Left cardiac atrium (tissue), 4 donors: ENCODE data around the gene SEPTIN14. TPM values are rescaled to one million over a fixed set of nuclear protein-coding genes. Genes with fewer than 3 reads are reported as not detected.
"Not testable (repeated sequence)": the region's sequence is repeated elsewhere in the genome, so short reads cannot be mapped to it uniquely, and the experiment has no call there.

Experiments
- ATAC-seq, 2 donors: fragments of 200-7000 bp; cut with Tn5 transposase; one replicate each; pipeline ENCODE4 v1.9.1; 2020; ENCODE audit warnings: mild to moderate bottlenecking in 2 of 2, moderate library complexity in 2 of 2
- DNase-seq: peaks from one replicate; pipeline ENCODE4 v3.0.0-alpha.2; 2020
- intact Hi-C, 2 donors: fragments of 100-400 bp; cut with DNase I; formaldehyde crosslinking; loops; one replicate each; pipeline versions ENCODE4 v1.14.1 to v1.15.1; 2022 to 2023
- total RNA-seq, 2 donors: library from RNA; stranded (reverse); fragmentation: NEBNext Ultra II Directional; extraction: Animal tissue kit (Norgen Biotek cat#: 25700); gene quantifications; one replicate each; pipeline ENCODE4 v1.2.1, GENCODE V29; 2021
- donor health status: DM: no; HTN: yes; CAD: no.
- donor health status: DM: no; HTN: yes; CAD: no; lungs with severe emphysema.
- donor health status: DM: yes; HTN: yes; CAD: no.
- donor health status: Dilated cardiomyopathy.

The SEPTIN14 gene
- total RNA-seq, 2 donors from 2014 or later: not detected

- no peak for DNase-seq
- intact Hi-C loops: no loop called here
- no peak for ATAC-seq
Measured at GRCh38 chr7:55792048-55792447, 70.5 kb downstream of the SEPTIN14 start.

DNA sequence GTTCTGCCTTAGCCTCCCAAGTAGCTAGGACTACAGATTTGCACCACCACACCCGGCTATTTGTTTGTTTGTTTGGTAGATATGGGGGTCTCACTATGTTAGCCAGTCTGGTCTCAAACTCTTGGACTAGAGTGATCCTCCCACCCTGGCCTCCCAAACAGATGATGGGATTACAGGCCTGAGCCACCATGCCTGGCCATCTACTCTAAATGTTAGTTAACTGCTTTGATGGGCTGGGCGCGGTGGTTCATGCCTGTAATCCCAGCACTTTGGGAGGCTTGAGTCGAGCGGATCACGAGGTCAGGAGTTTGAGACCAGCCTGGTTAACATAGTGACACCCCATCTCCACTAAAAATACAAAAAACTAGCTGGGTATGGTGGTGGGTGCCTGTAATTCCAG lies 74.8 kb downstream of the SEPTIN14 start:
- no peak for ATAC-seq
- DNase-seq: no peak
- intact Hi-C loops: no loop called here

GRCh38 chr7:55786901-55787300 lies 75.7 kb downstream of the SEPTIN14 start:
- ATAC-seq (no peak), DNase-seq (no peak)
- intact Hi-C loops: no loop called here

GRCh38 chr7:55785444-55785843 lies 77.1 kb downstream of the SEPTIN14 start:
- intact Hi-C loops, ATAC-seq, DNase-seq: not testable (repeated sequence)

DNA sequence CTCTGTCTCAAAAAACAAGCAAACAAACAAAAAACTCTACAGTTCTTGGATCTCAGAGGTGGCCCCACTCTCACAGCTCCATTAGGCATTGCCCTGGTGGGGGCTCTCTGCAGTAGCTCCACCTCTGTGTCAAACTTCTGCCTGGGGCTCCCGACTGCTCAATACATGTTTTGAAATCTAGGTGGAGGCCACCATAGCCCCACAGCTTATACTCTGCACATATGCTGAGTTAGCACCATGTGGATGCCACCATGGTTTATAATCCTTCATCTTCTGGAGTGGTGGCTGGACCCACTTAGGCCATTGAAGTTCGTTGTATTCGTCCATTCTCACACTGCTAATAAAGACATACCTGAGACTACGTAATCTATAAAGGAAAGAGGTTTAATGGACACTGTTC lies 78.4 kb downstream of the SEPTIN14 start:
- no peak for DNase-seq
- ATAC-seq: no peak
- intact Hi-C loops: no loop called here

DNA sequence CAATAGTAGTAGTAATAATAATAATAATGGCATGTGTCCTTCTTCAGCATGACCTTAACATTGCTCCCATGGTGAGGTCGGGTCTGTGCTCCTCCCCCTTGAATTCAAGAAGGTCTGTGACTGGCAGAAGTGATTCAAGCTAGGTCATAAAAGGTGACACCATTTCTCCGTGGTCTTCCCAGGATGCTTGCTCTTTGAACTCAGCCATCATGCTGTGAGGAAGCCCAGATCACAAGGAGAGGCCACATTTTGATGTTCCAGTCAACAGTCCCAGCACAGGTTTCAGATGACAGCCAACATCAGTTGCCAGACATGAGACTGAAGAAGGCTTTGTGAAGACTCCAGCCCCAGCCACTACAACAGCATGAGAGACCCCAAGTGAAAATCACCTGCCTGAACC lies 83.9 kb downstream of the SEPTIN14 start:
- DNase-seq (no peak), ATAC-seq (no peak)
- intact Hi-C loops: no loop called here

DNA sequence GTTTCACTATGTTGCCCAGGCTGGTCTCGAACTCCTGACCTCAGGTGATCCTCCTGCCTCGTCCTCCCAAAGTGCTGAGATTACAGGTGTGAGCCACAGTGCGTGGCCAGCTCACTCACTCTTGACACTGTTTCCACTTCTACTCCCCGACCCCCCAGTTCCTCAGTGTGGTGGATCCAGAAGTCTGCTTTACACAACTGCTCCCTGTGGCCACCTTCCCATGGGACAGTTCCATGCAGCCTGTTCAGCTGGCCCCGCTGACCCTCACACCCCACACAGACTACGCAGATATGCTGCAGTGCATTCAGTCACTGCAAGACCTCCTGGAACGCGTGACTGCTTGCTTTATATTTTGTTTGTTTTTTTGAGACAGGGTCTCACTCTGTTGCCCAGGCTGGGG lies 86.4 kb downstream of the SEPTIN14 start:
- intact Hi-C loops: no loop called here
- ATAC-seq: no peak
- no peak for DNase-seq

DNA sequence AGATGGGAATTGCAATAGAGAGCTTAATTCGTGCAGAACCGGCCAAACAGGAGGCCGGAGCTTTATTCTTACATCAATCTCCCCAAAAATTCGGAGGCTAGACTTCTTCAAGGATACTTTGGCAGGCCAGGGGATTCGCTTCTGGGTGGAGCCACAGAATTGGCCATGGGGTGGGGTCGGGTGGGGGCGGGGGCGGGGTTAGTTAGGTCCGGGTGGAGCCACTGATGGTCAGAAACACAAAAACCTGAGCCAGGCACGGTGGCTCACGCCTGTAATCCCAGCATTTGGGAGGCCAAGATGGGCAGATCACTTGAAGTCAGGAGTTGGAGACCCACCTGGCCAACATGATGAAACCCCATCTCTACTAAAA lies 87.5 kb downstream of the SEPTIN14 start:
- DNase-seq (no peak), ATAC-seq (no peak)
- intact Hi-C loops: no loop called here

DNA sequence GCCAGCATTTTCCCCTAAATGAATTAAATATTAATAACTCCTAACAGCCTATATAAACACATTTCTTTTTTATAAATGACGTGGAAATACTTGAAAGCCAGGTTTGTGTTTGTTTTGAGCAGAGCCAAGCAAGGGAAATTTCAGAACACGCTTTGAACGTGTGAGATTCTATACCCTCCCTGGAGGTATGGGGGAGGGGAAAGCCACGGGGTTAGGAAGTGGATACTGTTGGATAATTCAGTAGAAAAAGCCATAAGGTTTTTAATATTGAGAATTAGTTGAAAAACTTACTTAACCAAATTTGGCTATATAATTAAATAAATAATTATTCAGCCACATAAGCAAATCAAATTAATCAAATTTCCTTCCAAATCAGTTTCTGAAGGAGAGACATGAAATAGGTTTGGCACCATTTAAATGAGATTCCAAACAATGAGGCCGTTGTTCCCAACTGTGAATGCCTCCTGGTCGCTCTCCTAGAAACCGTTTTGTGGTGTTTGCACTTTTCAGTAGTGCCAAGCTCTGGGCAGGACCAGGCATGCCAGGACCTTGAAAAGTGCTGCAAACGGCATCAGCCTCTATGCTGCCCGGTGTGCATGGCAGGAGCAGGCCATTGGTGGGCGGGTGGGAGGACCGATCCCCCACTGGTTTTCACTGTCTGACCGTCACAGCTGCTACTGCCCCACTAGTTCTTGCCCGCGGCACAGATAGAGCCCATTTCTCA lies 88.1 kb downstream of the SEPTIN14 start:
- ATAC-seq: no peak
- DNase-seq: no peak
- intact Hi-C loops: no loop called here

DNA sequence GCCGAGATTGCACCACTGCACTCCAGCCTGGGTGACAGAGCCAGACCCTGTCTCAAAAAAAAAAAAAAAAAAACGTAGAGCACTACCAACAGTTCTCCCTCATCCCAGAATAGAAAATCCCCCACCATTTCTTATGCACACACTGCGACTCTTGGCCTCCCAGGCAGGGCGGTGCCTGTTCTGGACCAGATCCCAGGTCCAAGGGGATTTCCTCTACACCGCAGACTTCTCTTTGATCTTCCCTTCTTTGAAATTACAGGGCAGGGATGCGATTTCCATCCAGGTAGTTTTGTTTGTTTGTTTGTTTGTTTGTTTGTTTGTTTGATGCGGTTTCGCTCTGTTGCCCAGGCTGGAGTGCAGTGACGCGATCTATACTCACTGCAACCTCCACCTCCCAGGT lies 91.8 kb downstream of the SEPTIN14 start:
- DNase-seq (no peak), ATAC-seq (no peak)
- intact Hi-C loops: no loop called here

GRCh38 chr7:55753274-55753862 lies 109.2 kb downstream of the SEPTIN14 start:
- intact Hi-C loops, ATAC-seq, DNase-seq: not testable (repeated sequence)

DNA sequence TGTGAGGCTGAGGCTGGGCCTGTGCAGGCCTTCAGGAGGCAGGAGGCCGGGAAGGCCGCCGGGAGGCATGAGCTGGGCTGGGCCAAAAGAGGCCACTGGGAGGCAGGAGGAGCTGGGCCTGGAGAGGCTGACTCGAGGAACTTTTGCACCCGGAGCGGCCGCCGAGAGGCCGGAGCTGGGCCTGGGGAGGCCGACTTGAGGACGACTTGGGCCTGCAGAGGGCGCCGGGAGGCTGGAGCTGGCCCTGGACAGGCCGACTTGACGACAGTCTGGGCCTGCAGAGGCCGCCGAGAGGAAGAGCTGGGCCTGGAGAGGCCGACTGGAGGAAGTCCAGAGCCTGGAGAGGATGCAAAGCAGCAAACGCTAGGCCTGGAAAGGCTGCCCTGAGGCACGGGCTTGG lies 117.8 kb downstream of the SEPTIN14 start:
- ATAC-seq, intact Hi-C loops, DNase-seq: not testable (repeated sequence)

Other genes starting within 250 kb of the SEPTIN14 start
- 1 to 10 TPM; 1.9 to 2.5 TPM for gene ZNF713, start 24.7 kb upstream of the SEPTIN14 start, total RNA-seq
- gene MRPS17, start 89.1 kb upstream of the SEPTIN14 start, total RNA-seq: 10 to 100 TPM; 17.9 to 18.8 TPM
- gene NIPSNAP2, start 101.8 kb upstream of the SEPTIN14 start, total RNA-seq: 100 to 1,000 TPM; 196 to 205 TPM
- 10 to 100 TPM in 1 of 2 donors, 1 to 10 TPM in 1; 7.5 to 13.3 TPM for gene PSPH, start 188.7 kb upstream of the SEPTIN14 start, total RNA-seq
- 10 to 100 TPM; 61.9 to 74.9 TPM for gene CCT6A, start 189.0 kb upstream of the SEPTIN14 start, total RNA-seq
- gene SUMF2, start 201.5 kb upstream of the SEPTIN14 start, total RNA-seq: 10 to 100 TPM; 50.6 to 52.5 TPM
- 10 to 100 TPM; 21.9 to 25.3 TPM for gene PHKG1, start 230.2 kb upstream of the SEPTIN14 start, total RNA-seq
- gene CHCHD2, start 243.7 kb upstream of the SEPTIN14 start, total RNA-seq: 100 to 1,000 TPM; 430 to 503 TPM